IMR-90 (cell line): ENCODE measurements around the gene PFAS. TPM values are rescaled to one million over a fixed set of nuclear protein-coding genes. Genes with fewer than 3 reads are reported as not detected.

Source experiments
- ATAC-seq: fragments of 200-7000 bp; cut with Tn5 transposase; 2 replicates; pipeline ENCODE4 v1.9.1; 2020; ENCODE audit warnings: low read depth, mild to moderate bottlenecking, moderate library complexity
- BruUV-seq: library from RNA; stranded (reverse); fragments of 400-500 nt; replicated peaks from 2 replicates; lab custom pipeline; 2021; lab: Mats Ljungman, UMichigan
- CTCF ChIA-PET: fragments of 300-600 bp; formaldehyde crosslinking; extraction: SDS; loops from one replicate; lab custom pipeline; 2021; ENCODE audit warnings: antibody characterized with exemption; lab: Yijun Ruan, JAX
- POLR2A ChIA-PET: fragments of 300-600 bp; sonication (Branson Sonifier 250); formaldehyde crosslinking; loops from one replicate; lab custom pipeline; 2022; ENCODE audit warnings: antibody characterized with exemption; ENCODE audit not compliant: unreplicated experiment; lab: Charles Lee
- DNase-seq: peaks from one replicate; pipeline ENCODE4 v3.0.0; 2013
- H2AFZ ChIP-seq: replicated peaks from 2 replicates; pipeline ENCODE3; 2013; ENCODE audit warnings: low read length, mild to moderate bottlenecking; ENCODE audit not compliant: poor library complexity
- H2AK5ac ChIP-seq: 2 replicates; pipeline ENCODE4 v1.6.1; 2013; ENCODE audit warnings: low read depth, low read length, inconsistent platforms
- H2AK9ac ChIP-seq: replicated peaks from 2 replicates; pipeline ENCODE3; 2013; ENCODE audit warnings: mild to moderate bottlenecking, low read depth, low read length, moderate library complexity; ENCODE audit not compliant: poor library complexity
- H2BK120ac ChIP-seq: 2 replicates; pipeline ENCODE4 v1.6.1; 2013; ENCODE audit warnings: low read depth, low read length, inconsistent platforms
- H2BK15ac ChIP-seq: 3 replicates; pipeline ENCODE4 v1.6.1; 2013; ENCODE audit warnings: low read depth, low read length, inconsistent platforms
- H2BK20ac ChIP-seq: 2 replicates; pipeline ENCODE4 v1.6.1; 2013; ENCODE audit warnings: low read depth, mild to moderate bottlenecking, inconsistent platforms, low read length, moderate library complexity
- H2BK5ac ChIP-seq: 2 replicates; pipeline ENCODE4 v1.6.1; 2013; ENCODE audit warnings: mild to moderate bottlenecking, low read depth, low read length, inconsistent platforms; ENCODE audit not compliant: poor library complexity, severe bottlenecking
- H3K14ac ChIP-seq: replicated peaks from 2 replicates; pipeline ENCODE4 v1.6.1; 2013; ENCODE audit warnings: low read depth, low read length, inconsistent platforms
- H3K18ac ChIP-seq: 2 replicates; pipeline ENCODE4 v1.6.1; 2013; ENCODE audit warnings: low read depth, low read length, control low read depth
- H3K23ac ChIP-seq: 2 replicates; pipeline ENCODE4 v1.6.1; 2013; ENCODE audit warnings: low read depth, low read length, inconsistent platforms
- H3K27ac ChIP-seq: 2 replicates; pipeline ENCODE4 v1.5.1; 2013; ENCODE audit warnings: mild to moderate bottlenecking, control low read depth, low read length; ENCODE audit not compliant: insufficient read depth
- H3K27me3 ChIP-seq: 2 replicates; pipeline ENCODE4 v1.6.1; 2013; ENCODE audit warnings: low read length; ENCODE audit not compliant: control insufficient read depth, insufficient read depth
- H3K36me3 ChIP-seq: 2 replicates; pipeline ENCODE4 v1.6.1; 2013; ENCODE audit warnings: low read length, mixed read lengths; ENCODE audit not compliant: control insufficient read depth, insufficient read depth
- H3K4ac ChIP-seq: 2 replicates; pipeline ENCODE4 v1.6.1; 2013; ENCODE audit warnings: low read depth, low read length, inconsistent platforms
- H3K4me1 ChIP-seq: 2 replicates; pipeline ENCODE4 v1.6.1; 2013; ENCODE audit warnings: low read length, mixed read lengths; ENCODE audit not compliant: control insufficient read depth, insufficient read depth
- H3K4me2 ChIP-seq: 2 replicates; pipeline ENCODE4 v1.6.1; 2013; ENCODE audit warnings: low read depth, mild to moderate bottlenecking, control low read depth, low read length, moderate library complexity
- H3K4me3 ChIP-seq: 2 replicates; pipeline ENCODE4 v1.5.1; 2013; ENCODE audit warnings: low read depth, mild to moderate bottlenecking, control low read depth, low read length, moderate library complexity; ENCODE audit not compliant: insufficient read depth
- H3K56ac ChIP-seq: 2 replicates; pipeline ENCODE4 v1.6.1; 2013; ENCODE audit warnings: low read length, inconsistent platforms; ENCODE audit not compliant: insufficient read depth; ENCODE audit errors: extremely low read depth
- H3K79me1 ChIP-seq, 2 experiments: 2 replicates each; pipeline ENCODE4 v1.6.1; 2013; ENCODE audit warnings: low read length in 2 of 2, inconsistent platforms in 1 of 2, low read depth in 1 of 2
- H3K9ac ChIP-seq: 2 replicates; pipeline ENCODE4 v1.6.1; 2013; ENCODE audit warnings: low read depth, low read length, control low read depth
- H3K9me1 ChIP-seq: 2 replicates; pipeline ENCODE4 v1.6.1; 2013; ENCODE audit warnings: low read length, inconsistent platforms; ENCODE audit not compliant: insufficient read depth
- H3K9me3 ChIP-seq: 2 replicates; pipeline ENCODE4 v1.6.1; 2013; ENCODE audit warnings: low read length; ENCODE audit not compliant: control insufficient read depth, insufficient read depth
- H4K20me1 ChIP-seq: 2 replicates; pipeline ENCODE4 v1.6.1; 2013; ENCODE audit warnings: low read length, inconsistent platforms; ENCODE audit not compliant: insufficient read depth
- H4K5ac ChIP-seq: 2 replicates; pipeline ENCODE4 v1.6.1; 2013; ENCODE audit warnings: mild to moderate bottlenecking, low read depth, low read length, control low read depth
- H4K8ac ChIP-seq, 2 experiments: 2 replicates each; pipeline ENCODE4 v1.6.1; 2013; ENCODE audit warnings: low read depth in 2 of 2, low read length in 2 of 2, control low read depth in 1 of 2, inconsistent platforms in 1 of 2
- H4K91ac ChIP-seq: 2 replicates; pipeline ENCODE4 v1.6.1; 2013; ENCODE audit warnings: low read depth, low read length, inconsistent platforms; ENCODE audit not compliant: insufficient read depth
- BHLHE40 ChIP-seq: fragments of 150-350 bp; IDR thresholded peaks from 2 replicates; pipeline ENCODE4 v1.6.1; 2016; ENCODE audit warnings: mild to moderate bottlenecking, low read depth, low read length
- CHD1 ChIP-seq: IDR thresholded peaks from 2 replicates; pipeline ENCODE4 v1.6.1; 2012; ENCODE audit warnings: low read depth, low read length, improper control_type of control experiment
- MAFK ChIP-seq: IDR thresholded peaks from 2 replicates; pipeline ENCODE4 v1.6.1; 2012; ENCODE audit warnings: low read depth, low read length, improper control_type of control experiment
- MAZ ChIP-seq: IDR thresholded peaks from 2 replicates; pipeline ENCODE4 v1.6.1; 2012; ENCODE audit warnings: low read depth, mild to moderate bottlenecking, low read length, improper control_type of control experiment, moderate library complexity, borderline replicate concordance
- MXI1 ChIP-seq: IDR thresholded peaks from 2 replicates; pipeline ENCODE4 v1.6.1; 2012; ENCODE audit warnings: low read depth, mild to moderate bottlenecking, low read length, moderate library complexity, borderline replicate concordance
- NFE2L2 ChIP-seq: fragments of 150-350 bp; IDR thresholded peaks from 2 replicates; pipeline ENCODE4 v1.6.1; 2016; ENCODE audit warnings: low read depth, mild to moderate bottlenecking, low read length
- POLR2A ChIP-seq: IDR thresholded peaks from 2 replicates; pipeline ENCODE4 v1.6.1; 2012; ENCODE audit warnings: mild to moderate bottlenecking, low read depth, low read length
- RAD21 ChIP-seq: IDR thresholded peaks from 2 replicates; pipeline ENCODE4 v1.6.1; 2012; ENCODE audit warnings: low read length, improper control_type of control experiment
- RCOR1 ChIP-seq: IDR thresholded peaks from 2 replicates; pipeline ENCODE4 v1.6.1; 2012; ENCODE audit warnings: mild to moderate bottlenecking, low read length, improper control_type of control experiment; ENCODE audit not compliant: insufficient replicate concordance
- RFX5 ChIP-seq: IDR thresholded peaks from 2 replicates; pipeline ENCODE4 v1.8.0; 2012; ENCODE audit warnings: low read depth, mild to moderate bottlenecking, low read length, moderate library complexity
- WGBS, 2 experiments: methylation state at CpG; one replicate each; pipeline versions ENCODE4 v1.1.5 to v1.1.7; 2013; ENCODE audit warnings: missing lambda C conversion rate in 2 of 2; ENCODE audit not compliant: insufficient read length in 1 of 2; ENCODE audit errors: extremely low coverage in 2 of 2; 5-methylcytosine and 5-hydroxymethylcytosine counted together
- dilution Hi-C: fragments of 300-500 bp; cut with HindIII; formaldehyde crosslinking; loops from one replicate; pipeline ENCODE4 v1.14.3; 2018; ENCODE audit warnings: low sequenced_read_pairs; ENCODE audit not compliant: unreplicated experiment
- in situ Hi-C: fragments of 300-500 bp; cut with MboI; formaldehyde crosslinking; loops from 3 replicates; pipeline ENCODE4 v1.14.3; 2019; ENCODE audit warnings: low sequenced_read_pairs, inconsistent platforms, mixed read lengths
- intact Hi-C: fragments of 100-400 bp; cut with micrococcal nuclease; formaldehyde crosslinking; loops from 2 replicates; pipeline ENCODE4 v1.10.0; 2022
- polyA plus RNA-seq, 3 experiments: library from polyadenylated mRNA; depleted of rRNA; stranded (reverse); fragments of >200 nt; gene quantifications; 2 replicates each; pipeline ENCODE4 v1.2.3, GENCODE V29; 2012; ENCODE audit warnings: low replicate concordance in 1 of 3
- total RNA-seq: library from RNA; depleted of rRNA; stranded (reverse); fragments of >200 nt; gene quantifications from 2 replicates; pipeline ENCODE4 v1.2.3, GENCODE V29; 2012
- TF ChIP-seq, protein P1 (sequence below): fragments of 150-350 bp; IDR thresholded peaks from 2 replicates; pipeline ENCODE4 v1.6.1; 2017; ENCODE audit warnings: mild to moderate bottlenecking, antibody characterized with exemption, low read length, low read depth
- TF ChIP-seq, protein P2 (sequence below): conservative IDR thresholded peaks from 2 replicates; pipeline ENCODE4 v1.5.1; 2012; ENCODE audit warnings: mild to moderate bottlenecking, low read depth, low read length, improper control_type of control experiment
- TF ChIP-seq, protein P3 (sequence below): fragments of 150-350 bp; IDR thresholded peaks from 2 replicates; pipeline ENCODE4 v1.6.1; 2016; ENCODE audit warnings: low read depth, mild to moderate bottlenecking, low read length, moderate library complexity, borderline replicate concordance

The PFAS gene
- total and polyA plus RNA-seq, 2 of the 4 experiments (the other 2 are of a cell fraction), result 20.7 to 26.2 TPM

DNA sequence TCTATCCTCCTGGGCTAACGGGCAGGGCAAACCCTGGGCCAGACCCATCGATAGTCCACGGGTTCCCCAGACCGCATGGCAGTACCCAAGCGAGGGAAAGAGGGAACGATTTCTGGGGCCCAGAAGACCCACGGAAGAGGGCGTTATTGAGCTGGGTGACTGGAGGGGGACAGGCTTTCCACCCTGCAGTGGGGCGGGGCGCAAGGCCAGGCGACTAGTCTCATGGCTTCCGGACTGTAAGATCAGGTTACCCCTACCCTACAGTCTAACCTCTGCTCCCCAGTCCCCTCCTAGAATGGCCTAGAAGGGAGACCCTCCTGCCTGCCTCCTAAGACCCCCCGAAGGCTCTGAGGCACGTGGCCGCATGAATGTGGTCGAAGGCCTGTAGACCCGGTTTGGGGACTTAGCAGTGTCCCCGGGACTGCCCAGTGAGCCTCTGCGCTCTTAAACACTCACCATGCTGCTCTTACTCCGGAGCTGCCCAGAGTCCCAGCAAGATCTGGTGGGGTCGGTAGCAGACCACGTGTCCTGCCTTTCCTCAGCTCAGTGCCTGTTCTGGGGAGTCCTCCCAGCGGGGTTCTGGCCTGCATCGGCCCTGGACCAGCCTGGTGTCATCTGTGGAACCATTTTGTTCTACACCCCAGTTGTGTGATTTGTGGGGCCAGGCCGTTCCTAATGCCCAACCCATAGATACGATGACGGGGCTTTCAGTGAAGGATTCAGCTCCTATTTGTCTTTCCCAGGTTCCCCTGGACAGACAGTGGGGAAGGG, 25.5 kb upstream of the PFAS start:
- peak overlapping the region; percentile 95 for H3K14ac ChIP-seq
- 0% methylated on average over 4 of the region's 27 CpGs; no CpG with 5 or more reads in 1 of the 2 experiments for WGBS, 2 experiments
- peak overlapping the region; percentile 94 for H2AK5ac ChIP-seq
- peaks cover 26% of the 10 kb centered on the region for H4K20me1 ChIP-seq
- peaks cover 7% of the 10 kb centered on the region; the same call in 1 of the 2 replicates for H3K36me3 ChIP-seq
- CTCF ChIA-PET, result interaction anchor here (1.0 to 1.2 kb wide), 2 partner anchors 102 to 160 kb away, joined by 3 to 4 read pairs; no protein-coding TSS in a partner anchor
- POLR2A ChIA-PET, result interaction anchor here (1.3 kb wide), 1 partner anchor 50 kb away, joined by 3 read pairs; no protein-coding TSS in a partner anchor
- H2BK20ac ChIP-seq, result no peak overlapping the region
- H3K79me1 ChIP-seq, result peaks cover 0 to 8% of the 10 kb centered on the region in 2 experiments; a peak in 1 of 4 replicates
- H3K18ac ChIP-seq, result peak overlapping the region; percentile 43
- peaks cover 9% of the 10 kb centered on the region for H3K4me1 ChIP-seq
- H4K5ac ChIP-seq, result peak overlapping the region; percentile 58
- H4K91ac ChIP-seq, result peak overlapping the region; percentile 94
- H2BK120ac ChIP-seq, result peak overlapping the region; percentile 56; the same call in 1 of the 2 replicates
- peak overlapping the region; percentile 98 for H3K4ac ChIP-seq
- peak; percentile 4 for ATAC-seq
- peak overlapping the region; percentile 95 for H3K56ac ChIP-seq
- peak overlapping the region; percentile 75 for H3K4me2 ChIP-seq
- H2AK9ac ChIP-seq, result peak overlapping the region; percentile 98
- H4K8ac ChIP-seq, result peak overlapping the region; percentile 84 to 94
- dilution Hi-C loops (no loop called here), intact Hi-C loops (loop anchor here (5.0 kb wide), 2 partner anchors 86 to 161 kb away; no protein-coding TSS in a partner anchor), in situ Hi-C loops (loop anchor here (5.0 kb wide), 1 partner anchor 101 kb away; the partner anchor contains the start of gene HES7)
- peak overlapping the region; percentile 85 for H3K27ac ChIP-seq
- peak overlapping the region; percentile 96 for H3K23ac ChIP-seq
- peak overlapping the region; percentile 87 for H3K9ac ChIP-seq
- peak overlapping the region; percentile 62 for H3K4me3 ChIP-seq
- no peaks in the 10 kb centered on the region for H3K9me3 ChIP-seq
- H2BK15ac ChIP-seq, result peak overlapping the region; percentile 61; the same call in 2 of the 3 replicates
- no peaks in the 10 kb centered on the region for H3K27me3 ChIP-seq
- peak overlapping the region; percentile 95 for H2AFZ ChIP-seq
- BruUV-seq, result no TSS peak
- peaks cover 14% of the 10 kb centered on the region for H3K9me1 ChIP-seq
- DNase-seq, result peak; percentile 47
- H2BK5ac ChIP-seq, result peak overlapping the region; percentile 81
- no peak for TF ChIP-seq RCOR1
- no peak for TF ChIP-seq NFE2L2
- peak; percentile 29; the same call in 1 of the 2 replicates for TF ChIP-seq RAD21
- TF ChIP-seq, protein P1, sequence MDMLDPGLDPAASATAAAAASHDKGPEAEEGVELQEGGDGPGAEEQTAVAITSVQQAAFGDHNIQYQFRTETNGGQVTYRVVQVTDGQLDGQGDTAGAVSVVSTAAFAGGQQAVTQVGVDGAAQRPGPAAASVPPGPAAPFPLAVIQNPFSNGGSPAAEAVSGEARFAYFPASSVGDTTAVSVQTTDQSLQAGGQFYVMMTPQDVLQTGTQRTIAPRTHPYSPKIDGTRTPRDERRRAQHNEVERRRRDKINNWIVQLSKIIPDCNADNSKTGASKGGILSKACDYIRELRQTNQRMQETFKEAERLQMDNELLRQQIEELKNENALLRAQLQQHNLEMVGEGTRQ, result peak; percentile 49
- TF ChIP-seq, protein P2, sequence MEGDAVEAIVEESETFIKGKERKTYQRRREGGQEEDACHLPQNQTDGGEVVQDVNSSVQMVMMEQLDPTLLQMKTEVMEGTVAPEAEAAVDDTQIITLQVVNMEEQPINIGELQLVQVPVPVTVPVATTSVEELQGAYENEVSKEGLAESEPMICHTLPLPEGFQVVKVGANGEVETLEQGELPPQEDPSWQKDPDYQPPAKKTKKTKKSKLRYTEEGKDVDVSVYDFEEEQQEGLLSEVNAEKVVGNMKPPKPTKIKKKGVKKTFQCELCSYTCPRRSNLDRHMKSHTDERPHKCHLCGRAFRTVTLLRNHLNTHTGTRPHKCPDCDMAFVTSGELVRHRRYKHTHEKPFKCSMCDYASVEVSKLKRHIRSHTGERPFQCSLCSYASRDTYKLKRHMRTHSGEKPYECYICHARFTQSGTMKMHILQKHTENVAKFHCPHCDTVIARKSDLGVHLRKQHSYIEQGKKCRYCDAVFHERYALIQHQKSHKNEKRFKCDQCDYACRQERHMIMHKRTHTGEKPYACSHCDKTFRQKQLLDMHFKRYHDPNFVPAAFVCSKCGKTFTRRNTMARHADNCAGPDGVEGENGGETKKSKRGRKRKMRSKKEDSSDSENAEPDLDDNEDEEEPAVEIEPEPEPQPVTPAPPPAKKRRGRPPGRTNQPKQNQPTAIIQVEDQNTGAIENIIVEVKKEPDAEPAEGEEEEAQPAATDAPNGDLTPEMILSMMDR, result peak; percentile 34; the same call in 1 of the 2 replicates
- no peak; the same call in 1 of the 2 replicates for TF ChIP-seq POLR2A
- TF ChIP-seq RFX5, result no peak
- TF ChIP-seq BHLHE40, result no peak
- no peak for TF ChIP-seq CHD1
- no peak; the same call in 1 of the 2 replicates for TF ChIP-seq MXI1
- no peak; the same call in 1 of the 2 replicates for TF ChIP-seq MAZ
- TF ChIP-seq, protein P3, sequence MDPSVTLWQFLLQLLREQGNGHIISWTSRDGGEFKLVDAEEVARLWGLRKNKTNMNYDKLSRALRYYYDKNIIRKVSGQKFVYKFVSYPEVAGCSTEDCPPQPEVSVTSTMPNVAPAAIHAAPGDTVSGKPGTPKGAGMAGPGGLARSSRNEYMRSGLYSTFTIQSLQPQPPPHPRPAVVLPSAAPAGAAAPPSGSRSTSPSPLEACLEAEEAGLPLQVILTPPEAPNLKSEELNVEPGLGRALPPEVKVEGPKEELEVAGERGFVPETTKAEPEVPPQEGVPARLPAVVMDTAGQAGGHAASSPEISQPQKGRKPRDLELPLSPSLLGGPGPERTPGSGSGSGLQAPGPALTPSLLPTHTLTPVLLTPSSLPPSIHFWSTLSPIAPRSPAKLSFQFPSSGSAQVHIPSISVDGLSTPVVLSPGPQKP, result no peak
- TF ChIP-seq MAFK, result no peak
